Measurements from ENCODE around the gene MACROD1.
"Not testable (repeated sequence)": the region's sequence is repeated elsewhere in the genome, so short reads cannot be mapped to it uniquely, and the experiment has no call there.

MACROD1 gene

DNA sequence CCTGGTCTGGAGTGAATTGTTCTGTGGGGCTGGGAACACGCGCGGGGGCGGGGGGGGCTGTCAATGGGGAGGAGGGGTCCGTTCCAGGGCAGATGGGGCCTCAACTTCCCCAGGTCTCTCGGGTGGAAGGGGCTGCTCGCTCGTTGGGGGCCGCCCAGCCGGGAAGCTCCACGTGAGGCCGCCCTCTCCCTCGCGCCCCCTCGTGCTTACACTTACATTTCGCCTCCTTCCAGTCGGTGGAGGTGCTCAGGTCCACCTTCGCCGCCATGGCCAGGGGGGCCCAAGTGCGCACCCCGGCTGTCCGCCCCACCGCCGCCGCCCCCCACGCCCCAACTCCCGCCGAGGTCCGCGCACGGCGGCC, 452 bp downstream of the MACROD1 start:
- H3K9ac ChIP-seq (ENCODE audit: low read depth in 1 of 2, low read length in 2 of 2) = peak overlapping the region in 1 of 2 donors; percentile 61
- no peaks in the 10 kb centered on the region for H3K9me3 ChIP-seq (ENCODE audit: control insufficient read depth in 2 of 2, low read length in 2 of 2)
- peaks cover 2% of the 10 kb centered on the region in 2 donors for H3K36me3 ChIP-seq (ENCODE audit: control insufficient read depth in 2 of 2, insufficient read depth in 2 of 2, low read length in 2 of 2)
- no peaks in the 10 kb centered on the region for H3K27me3 ChIP-seq (ENCODE audit: control insufficient read depth in 2 of 2, insufficient read depth in 2 of 2, low read length in 2 of 2)
- H3K4me3 ChIP-seq (ENCODE audit: low read length in 2 of 2) = peak overlapping the region; percentile 74 to 79
- peak overlapping the region; percentile 79 to 86 for H3K27ac ChIP-seq (ENCODE audit: low read depth in 2 of 2, low read length in 2 of 2)
- peaks cover 0 to 11% of the 10 kb centered on the region in 2 donors for H3K4me1 ChIP-seq (ENCODE audit: control insufficient read depth in 2 of 2, insufficient read depth in 2 of 2, low read length in 2 of 2)

DNA sequence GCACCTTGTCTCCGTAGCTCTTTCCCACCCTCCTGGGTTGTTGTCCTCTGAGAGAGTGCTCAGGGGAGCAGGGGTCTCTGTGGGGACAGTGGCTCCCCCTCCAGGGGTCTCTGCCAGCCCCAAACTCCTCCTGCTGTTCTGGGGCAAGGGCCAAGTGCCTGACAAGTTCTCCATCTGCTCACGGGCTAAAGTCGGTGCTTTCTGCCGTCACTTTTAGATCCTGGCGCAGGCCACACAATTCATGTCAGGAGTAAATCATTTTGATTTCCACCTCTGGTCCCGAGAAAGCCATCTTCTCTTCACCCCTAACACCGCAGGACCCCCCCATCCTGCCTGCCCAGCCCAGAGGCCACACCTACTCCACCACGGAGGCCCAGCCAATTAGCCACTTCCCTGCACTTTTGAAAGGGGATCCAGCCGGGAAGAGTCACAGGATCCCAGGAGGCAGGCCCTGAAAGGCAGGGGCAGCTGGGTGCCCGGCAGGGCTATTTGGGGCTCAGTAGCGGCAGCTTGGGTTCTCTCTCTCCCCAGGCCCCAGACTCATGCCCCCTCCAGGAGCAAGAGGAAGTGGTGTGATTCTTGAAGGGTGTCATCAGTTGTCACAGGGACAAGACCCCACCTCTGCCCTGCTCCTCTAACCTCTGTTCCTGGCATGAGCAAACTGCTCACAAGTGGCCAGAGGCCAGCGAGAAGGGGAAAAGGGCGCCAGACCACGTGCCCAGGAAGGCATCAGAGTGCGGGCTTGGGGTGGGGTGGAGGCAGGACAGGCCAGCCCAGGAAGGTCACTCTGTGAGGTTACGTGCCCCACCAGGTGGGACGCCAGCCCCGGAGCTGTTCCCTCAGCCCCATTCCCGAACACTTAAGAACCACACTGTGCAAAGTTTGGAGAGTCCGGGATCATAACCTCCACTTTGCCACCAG, 1.3 kb downstream of the MACROD1 start:
- Histone ChIP-seq H3K27me3 (ENCODE audit: control insufficient read depth in 2 of 2, insufficient read depth in 2 of 2, low read length in 2 of 2) (no peaks in the 10 kb centered on the region), H3K9ac (ENCODE audit: low read depth in 1 of 2, low read length in 2 of 2) (peak overlapping the region; percentile 56 to 61), H3K4me3 (ENCODE audit: low read length in 2 of 2) (peak overlapping the region; percentile 74 to 79), H3K4me1 (ENCODE audit: control insufficient read depth in 2 of 2, insufficient read depth in 2 of 2, low read length in 2 of 2) (peaks cover 0 to 11% of the 10 kb centered on the region in 2 donors), H3K36me3 (ENCODE audit: control insufficient read depth in 2 of 2, insufficient read depth in 2 of 2, low read length in 2 of 2) (peaks cover 2% of the 10 kb centered on the region in 2 donors), H3K9me3 (ENCODE audit: control insufficient read depth in 2 of 2, low read length in 2 of 2) (no peaks in the 10 kb centered on the region), H3K27ac (ENCODE audit: low read depth in 2 of 2, low read length in 2 of 2) (peak overlapping the region in 1 of 2 donors; percentile 86)

DNA sequence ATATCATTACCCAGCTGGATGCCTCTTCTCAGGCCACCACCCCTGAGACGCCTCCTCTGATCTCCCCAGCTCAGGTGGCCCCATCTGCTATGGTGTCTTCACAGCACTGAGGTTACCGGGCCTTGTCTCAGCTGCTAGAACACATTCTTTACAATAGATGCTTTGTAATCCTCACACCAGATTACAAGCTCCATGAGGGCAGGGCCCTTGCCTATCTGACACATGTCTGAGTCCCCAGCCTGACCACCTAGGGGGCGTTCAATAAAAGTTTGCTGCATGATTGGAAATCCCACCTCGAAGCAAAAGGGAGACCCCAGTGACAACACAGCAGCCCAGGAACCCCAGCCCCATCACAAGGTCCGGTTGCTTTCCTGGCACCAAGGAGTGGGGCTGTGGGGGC, 2.0 kb downstream of the MACROD1 start:
- Histone ChIP-seq H3K36me3 (ENCODE audit: control insufficient read depth in 2 of 2, insufficient read depth in 2 of 2, low read length in 2 of 2) (peaks cover 2% of the 10 kb centered on the region in 2 donors), H3K27me3 (ENCODE audit: control insufficient read depth in 2 of 2, insufficient read depth in 2 of 2, low read length in 2 of 2) (no peaks in the 10 kb centered on the region), H3K9me3 (ENCODE audit: control insufficient read depth in 2 of 2, low read length in 2 of 2) (no peaks in the 10 kb centered on the region), H3K9ac (ENCODE audit: low read depth in 1 of 2, low read length in 2 of 2) (no peak overlapping the region), H3K4me1 (ENCODE audit: control insufficient read depth in 2 of 2, insufficient read depth in 2 of 2, low read length in 2 of 2) (peaks cover 0 to 11% of the 10 kb centered on the region in 2 donors), H3K27ac (ENCODE audit: low read depth in 2 of 2, low read length in 2 of 2) (no peak overlapping the region), H3K4me3 (ENCODE audit: low read length in 2 of 2) (no peak overlapping the region)

DNA sequence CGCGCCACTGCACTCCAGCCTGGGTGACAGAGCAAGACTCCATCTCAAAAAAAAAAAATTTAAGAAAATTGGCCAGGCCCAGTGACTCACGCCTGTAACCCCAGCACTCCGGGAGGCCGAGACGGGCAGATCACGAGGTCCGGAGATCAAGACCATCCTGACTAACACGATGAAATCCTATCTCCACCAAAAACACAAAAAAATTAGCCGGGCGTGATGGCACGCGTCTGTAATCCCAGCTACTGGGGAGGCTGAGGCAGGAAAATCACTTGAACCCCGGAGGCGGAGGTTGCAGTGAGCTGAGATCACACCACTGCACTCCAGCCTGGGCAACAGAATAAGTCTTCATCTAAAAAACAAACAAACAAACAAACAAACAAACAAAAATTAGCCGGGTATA, 3.1 kb downstream of the MACROD1 start:
- not testable (repeated sequence) for H3K27me3 ChIP-seq (ENCODE audit: control insufficient read depth in 2 of 2, insufficient read depth in 2 of 2, low read length in 2 of 2); H3K9ac ChIP-seq (ENCODE audit: low read depth in 1 of 2, low read length in 2 of 2); H3K9me3 ChIP-seq (ENCODE audit: control insufficient read depth in 2 of 2, low read length in 2 of 2); H3K4me3 ChIP-seq (ENCODE audit: low read length in 2 of 2); H3K36me3 ChIP-seq (ENCODE audit: control insufficient read depth in 2 of 2, insufficient read depth in 2 of 2, low read length in 2 of 2); H3K27ac ChIP-seq (ENCODE audit: low read depth in 2 of 2, low read length in 2 of 2)
- peaks cover 0 to 11% of the 10 kb centered on the region in 2 donors for H3K4me1 ChIP-seq (ENCODE audit: control insufficient read depth in 2 of 2, insufficient read depth in 2 of 2, low read length in 2 of 2)

DNA sequence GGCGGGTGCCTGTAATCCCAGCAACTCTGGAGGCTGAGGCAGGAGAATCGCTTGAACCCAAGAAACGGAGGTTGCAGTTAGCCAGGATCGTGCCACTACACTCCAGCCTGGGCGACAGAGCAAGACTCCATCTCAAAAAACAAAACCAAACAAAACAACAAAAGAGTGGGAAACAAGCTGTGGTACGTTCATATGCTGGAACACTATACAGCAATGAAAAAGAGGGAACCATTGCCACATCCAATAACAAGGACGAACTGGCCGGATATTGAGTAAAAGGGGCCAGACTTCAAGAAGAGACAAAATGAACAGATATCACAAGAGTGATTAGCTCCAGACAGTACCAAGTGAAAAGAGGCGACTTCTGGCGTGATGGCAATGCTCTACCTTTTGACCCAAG, 4.9 kb downstream of the MACROD1 start:
- Histone ChIP-seq H3K27ac (ENCODE audit: low read depth in 2 of 2, low read length in 2 of 2) (no peak overlapping the region), H3K9me3 (ENCODE audit: control insufficient read depth in 2 of 2, low read length in 2 of 2) (no peaks in the 10 kb centered on the region)

DNA sequence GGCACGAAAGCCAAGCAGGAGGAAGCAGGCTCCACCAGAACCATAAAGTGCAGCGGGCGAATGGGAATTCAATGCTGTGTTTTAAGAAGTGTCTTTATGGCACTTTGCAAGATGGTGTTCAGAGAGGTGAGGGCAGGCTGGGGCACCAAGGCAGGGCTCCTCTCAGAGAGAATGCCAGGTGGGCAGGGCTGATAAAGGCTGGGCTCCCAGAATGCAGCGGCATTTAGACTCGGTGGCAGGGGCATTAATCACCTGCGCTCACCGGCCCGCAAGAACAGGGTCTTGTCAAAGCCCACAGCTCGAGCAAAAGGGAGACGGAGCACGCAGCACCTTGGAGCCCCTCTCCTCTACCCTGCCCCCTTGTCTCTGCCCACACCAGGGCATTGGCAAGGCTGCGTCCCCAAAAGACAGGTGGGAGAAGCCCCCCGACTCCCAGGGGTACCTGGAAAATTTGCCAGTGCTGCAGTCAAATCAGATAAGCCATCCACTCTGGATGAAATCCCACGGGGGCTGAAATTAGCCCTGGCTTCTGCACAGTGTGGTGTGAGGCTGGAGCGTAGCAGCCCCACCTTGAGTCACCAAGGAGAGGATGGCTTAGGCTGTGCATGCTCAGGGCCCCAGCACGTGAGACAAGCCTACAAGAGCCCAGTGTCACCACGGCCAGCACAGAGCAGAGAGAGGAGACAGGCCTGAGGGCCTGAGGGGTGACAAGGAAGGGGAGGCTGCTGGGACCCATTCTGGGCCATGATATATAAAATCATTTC, 8.1 kb downstream of the MACROD1 start:
- peaks cover 2% of the 10 kb centered on the region in 2 donors for H3K36me3 ChIP-seq (ENCODE audit: control insufficient read depth in 2 of 2, insufficient read depth in 2 of 2, low read length in 2 of 2)
- no peak overlapping the region for H3K9ac ChIP-seq (ENCODE audit: low read depth in 1 of 2, low read length in 2 of 2)
- H3K4me3 ChIP-seq (ENCODE audit: low read length in 2 of 2) = no peak overlapping the region
- no peaks in the 10 kb centered on the region for H3K27me3 ChIP-seq (ENCODE audit: control insufficient read depth in 2 of 2, insufficient read depth in 2 of 2, low read length in 2 of 2)
- no peak overlapping the region for H3K27ac ChIP-seq (ENCODE audit: low read depth in 2 of 2, low read length in 2 of 2)
- no peaks in the 10 kb centered on the region for H3K4me1 ChIP-seq (ENCODE audit: control insufficient read depth in 2 of 2, insufficient read depth in 2 of 2, low read length in 2 of 2)
- no peaks in the 10 kb centered on the region for H3K9me3 ChIP-seq (ENCODE audit: control insufficient read depth in 2 of 2, low read length in 2 of 2)

More for the DNA sequence above, 4.9 kb downstream of the MACROD1 start:
- peaks cover 0 to 7% of the 10 kb centered on the region in 2 donors for H3K4me1 ChIP-seq (ENCODE audit: control insufficient read depth in 2 of 2, insufficient read depth in 2 of 2, low read length in 2 of 2)
- H3K36me3 ChIP-seq (ENCODE audit: control insufficient read depth in 2 of 2, insufficient read depth in 2 of 2, low read length in 2 of 2) = peaks cover 2% of the 10 kb centered on the region in 2 donors
- no peak overlapping the region for H3K4me3 ChIP-seq (ENCODE audit: low read length in 2 of 2)
- no peaks in the 10 kb centered on the region for H3K27me3 ChIP-seq (ENCODE audit: control insufficient read depth in 2 of 2, insufficient read depth in 2 of 2, low read length in 2 of 2)
- no peak overlapping the region for H3K9ac ChIP-seq (ENCODE audit: low read depth in 1 of 2, low read length in 2 of 2)

DNA sequence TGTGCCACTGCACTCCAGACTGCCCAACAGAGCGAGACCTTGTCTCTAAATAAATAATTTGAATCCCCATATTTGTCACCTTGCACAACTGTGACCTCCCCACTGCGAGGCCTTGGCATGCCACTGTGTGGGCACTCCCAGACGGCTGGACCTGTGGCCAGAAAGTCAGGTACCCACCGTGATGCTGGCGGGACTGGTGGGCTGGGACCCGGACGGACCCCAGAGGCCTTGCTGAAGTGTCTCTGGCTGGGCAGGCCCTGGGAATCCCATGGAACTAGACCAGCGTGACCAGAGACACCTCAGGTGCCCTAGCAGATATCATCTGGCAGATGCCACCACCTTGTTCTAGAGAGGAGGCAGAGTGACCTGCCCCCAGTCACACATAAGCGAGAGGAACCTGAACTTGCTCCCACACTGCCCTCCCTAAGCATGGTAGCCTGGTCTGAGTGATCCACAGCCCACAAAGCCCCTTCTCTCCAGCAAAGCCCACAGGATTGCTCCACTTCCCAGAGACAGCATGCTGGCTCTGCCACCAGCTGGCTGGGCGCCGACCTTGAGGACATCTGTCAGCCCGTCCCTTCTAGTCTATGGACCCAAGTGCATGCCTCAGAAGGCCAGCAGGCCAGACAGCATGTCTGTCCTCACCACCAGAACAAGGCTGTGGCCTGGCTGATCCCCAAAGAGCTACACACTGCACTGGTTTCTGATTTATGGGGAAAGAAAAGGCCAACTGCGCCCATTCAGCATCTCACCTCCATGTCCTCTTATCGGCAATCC, 9.5 kb downstream of the MACROD1 start:
- Histone ChIP-seq H3K9ac (ENCODE audit: low read depth in 1 of 2, low read length in 2 of 2) (no peak overlapping the region), H3K4me3 (ENCODE audit: low read length in 2 of 2) (no peak overlapping the region), H3K9me3 (ENCODE audit: control insufficient read depth in 2 of 2, low read length in 2 of 2) (no peaks in the 10 kb centered on the region), H3K36me3 (ENCODE audit: control insufficient read depth in 2 of 2, insufficient read depth in 2 of 2, low read length in 2 of 2) (peaks cover 2% of the 10 kb centered on the region in 2 donors), H3K27ac (ENCODE audit: low read depth in 2 of 2, low read length in 2 of 2) (no peak overlapping the region), H3K27me3 (ENCODE audit: control insufficient read depth in 2 of 2, insufficient read depth in 2 of 2, low read length in 2 of 2) (no peaks in the 10 kb centered on the region), H3K4me1 (ENCODE audit: control insufficient read depth in 2 of 2, insufficient read depth in 2 of 2, low read length in 2 of 2) (no peaks in the 10 kb centered on the region)

DNA sequence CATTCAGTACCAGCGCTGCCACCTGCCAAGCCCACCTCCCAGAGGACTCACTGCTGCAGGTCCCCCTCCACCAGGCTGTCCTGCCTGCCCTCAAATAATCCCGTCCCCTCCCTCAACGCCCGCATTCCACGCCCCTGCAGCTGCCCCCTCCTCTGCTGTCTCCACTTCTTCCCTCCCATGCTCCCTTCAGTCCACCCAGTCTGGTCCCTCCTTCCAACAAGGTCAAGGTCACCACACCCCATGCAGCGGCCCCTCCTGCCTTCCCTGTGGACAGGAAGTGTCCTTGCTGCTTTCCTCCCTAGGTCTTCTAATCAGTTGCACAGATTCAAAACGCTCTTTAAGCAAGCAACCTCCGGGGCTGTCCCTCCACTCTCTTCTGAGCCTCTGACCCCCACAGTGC, 12.1 kb downstream of the MACROD1 start:
- no peaks in the 10 kb centered on the region for H3K27me3 ChIP-seq (ENCODE audit: control insufficient read depth in 2 of 2, insufficient read depth in 2 of 2, low read length in 2 of 2)

DNA sequence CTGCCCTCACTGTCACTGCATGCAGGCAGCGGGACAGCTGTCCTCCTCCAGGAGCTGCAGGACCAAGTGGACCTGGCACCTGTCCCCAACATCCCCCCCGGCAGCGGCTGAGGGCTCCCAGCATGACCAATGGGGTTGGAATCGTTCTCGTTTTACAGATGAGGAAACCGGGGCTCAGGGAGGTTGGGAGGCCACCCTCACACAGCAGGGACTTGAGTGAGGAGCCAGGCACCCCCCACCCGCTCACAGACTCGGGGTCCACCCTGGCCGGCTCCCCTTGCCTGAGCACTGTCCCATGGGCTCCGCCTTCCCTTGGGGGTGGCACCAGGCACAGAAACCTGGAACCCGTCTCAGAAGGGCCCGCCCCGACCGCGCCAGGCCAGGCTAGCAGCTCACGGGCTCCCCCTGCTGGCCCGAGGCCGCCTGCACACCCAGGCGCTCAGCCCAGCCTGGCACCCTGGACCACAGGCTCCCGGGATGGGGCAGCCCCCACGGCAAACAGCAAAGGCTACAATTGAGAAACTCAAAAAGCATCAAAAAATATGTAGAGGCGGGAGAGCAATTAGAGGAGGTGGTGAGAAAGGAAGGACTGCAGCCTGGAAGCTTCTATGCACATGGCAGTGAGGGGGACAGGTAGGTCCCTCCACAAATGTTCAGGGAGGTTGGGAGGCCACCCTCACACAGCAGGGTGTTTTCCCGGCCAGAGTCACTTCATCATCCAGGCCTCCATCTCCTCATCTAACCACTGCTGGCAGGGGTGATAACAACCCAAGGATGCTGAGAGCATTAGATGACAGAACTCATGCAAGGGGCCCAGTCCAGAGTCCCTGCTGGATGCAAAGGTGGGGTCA, 12.8 kb downstream of the MACROD1 start:
- H3K36me3 ChIP-seq (ENCODE audit: control insufficient read depth in 2 of 2, insufficient read depth in 2 of 2, low read length in 2 of 2) = no peaks in the 10 kb centered on the region

More for the DNA sequence above, 12.1 kb downstream of the MACROD1 start:
- no peak overlapping the region for H3K4me3 ChIP-seq (ENCODE audit: low read length in 2 of 2)
- H3K9me3 ChIP-seq (ENCODE audit: control insufficient read depth in 2 of 2, low read length in 2 of 2) = no peaks in the 10 kb centered on the region
- no peak overlapping the region for H3K27ac ChIP-seq (ENCODE audit: low read depth in 2 of 2, low read length in 2 of 2)
- H3K9ac ChIP-seq (ENCODE audit: low read depth in 1 of 2, low read length in 2 of 2) = no peak overlapping the region
- H3K36me3 ChIP-seq (ENCODE audit: control insufficient read depth in 2 of 2, insufficient read depth in 2 of 2, low read length in 2 of 2) = no peaks in the 10 kb centered on the region
- no peaks in the 10 kb centered on the region for H3K4me1 ChIP-seq (ENCODE audit: control insufficient read depth in 2 of 2, insufficient read depth in 2 of 2, low read length in 2 of 2)

More for the DNA sequence above, 12.8 kb downstream of the MACROD1 start:
- Histone ChIP-seq H3K4me3 (ENCODE audit: low read length in 2 of 2) (peak overlapping the region in 1 of 2 donors; percentile 30), H3K4me1 (ENCODE audit: control insufficient read depth in 2 of 2, insufficient read depth in 2 of 2, low read length in 2 of 2) (no peaks in the 10 kb centered on the region), H3K27ac (ENCODE audit: low read depth in 2 of 2, low read length in 2 of 2) (no peak overlapping the region), H3K9ac (ENCODE audit: low read depth in 1 of 2, low read length in 2 of 2) (no peak overlapping the region), H3K27me3 (ENCODE audit: control insufficient read depth in 2 of 2, insufficient read depth in 2 of 2, low read length in 2 of 2) (no peaks in the 10 kb centered on the region), H3K9me3 (ENCODE audit: control insufficient read depth in 2 of 2, low read length in 2 of 2) (no peaks in the 10 kb centered on the region)

Data from mucosa of rectum (tissue), 2 donors.